HepG2 (cell line): Measurements from ENCODE around the gene MUL1. TPM values are rescaled to one million over a fixed set of nuclear protein-coding genes. Genes with fewer than 3 reads are reported as not detected.

ENCODE experiments used
- AGO2 ChIP-seq: fragments of 200-400 bp; formaldehyde crosslinking; optimal IDR thresholded peaks from 2 replicates; pipeline ENCODE3; 2017; ENCODE audit warnings: mild to moderate bottlenecking, low read depth, low read length, moderate library complexity
- CC2D1A ChIP-seq: sonication (generic); formaldehyde crosslinking; IDR thresholded peaks from 2 replicates; pipeline ENCODE4 v1.8.1; 2023; ENCODE audit warnings: mild to moderate bottlenecking, missing genetic modification reagents
- GLI4 ChIP-seq: sonication (generic); formaldehyde crosslinking; IDR thresholded peaks from 2 replicates; pipeline ENCODE4 v1.5.1; 2020; ENCODE audit warnings: missing genetic modification reagents, mild to moderate bottlenecking, moderate library complexity, borderline replicate concordance
- HOXA5 ChIP-seq: sonication (generic); formaldehyde crosslinking; IDR thresholded peaks from 2 replicates; pipeline ENCODE4 v1.4.0; 2020; ENCODE audit warnings: missing genetic modification reagents
- IRF2 ChIP-seq: IDR thresholded peaks from 2 replicates; pipeline ENCODE4 v1.6.1; 2018; ENCODE audit warnings: missing genetic modification reagents, missing compliant biosample characterization
- KDM1A ChIP-seq: IDR thresholded peaks from 2 replicates; pipeline ENCODE4 v1.6.1; 2016; ENCODE audit warnings: missing compliant biosample characterization
- KLF12 ChIP-seq: sonication (generic); formaldehyde crosslinking; IDR thresholded peaks from 2 replicates; pipeline ENCODE4 v1.4.0; 2020; ENCODE audit warnings: missing genetic modification reagents, borderline replicate concordance
- MTF2 ChIP-seq: sonication (generic); formaldehyde crosslinking; IDR thresholded peaks from 2 replicates; pipeline ENCODE4 v1.5.0; 2020; ENCODE audit warnings: missing genetic modification reagents, borderline replicate concordance
- NPAS2 ChIP-seq: sonication (generic); formaldehyde crosslinking; IDR thresholded peaks from 2 replicates; pipeline ENCODE4 v1.8.0; 2022; ENCODE audit warnings: mild to moderate bottlenecking, missing genetic modification reagents, borderline replicate concordance
- PHF5A ChIP-seq: IDR thresholded peaks from one replicate; pipeline ENCODE4 v1.6.1; 2018; ENCODE audit warnings: low read depth, missing genetic modification reagents; ENCODE audit not compliant: unreplicated experiment
- POLR2A ChIP-seq, 2 experiments: IDR thresholded peaks; 2 replicates each; pipeline ENCODE4 v1.6.1; 2011; ENCODE audit warnings: low read depth in 2 of 2, low read length in 2 of 2, mild to moderate bottlenecking in 1 of 2, moderate library complexity in 1 of 2; ENCODE audit not compliant: insufficient read depth in 1 of 2
- SAFB2 ChIP-seq: sonication (generic); formaldehyde crosslinking; IDR thresholded peaks from 2 replicates; pipeline ENCODE4 v1.5.1; 2020; ENCODE audit warnings: missing genetic modification reagents, low read depth, mild to moderate bottlenecking, borderline replicate concordance
- SOX5 ChIP-seq: IDR thresholded peaks from 2 replicates; pipeline ENCODE4 v1.6.1; 2016; ENCODE audit warnings: borderline replicate concordance
- ZNF343 ChIP-seq: sonication (generic); formaldehyde crosslinking; IDR thresholded peaks from 2 replicates; pipeline ENCODE4 v1.4.0; 2020; ENCODE audit warnings: mild to moderate bottlenecking, missing genetic modification reagents
- polyA plus RNA-seq, 8 experiments: library from polyadenylated mRNA; depleted of rRNA in 3 of 8; stranded (reverse) in 7 of 8; unstranded in 1 of 8; fragments of >200 nt; fragmentation: Illumina TruSeq in 4 of 8; extraction: Trizol in 4 of 8; gene quantifications; 2 replicates each; pipeline versions ENCODE4 v1.2.1 to v1.2.3, GENCODE V29; 2011 to 2016; ENCODE audit warnings: low read depth in 4 of 8, missing spikeins in 1 of 8, mixed read lengths in 1 of 8; ENCODE audit not compliant: insufficient read depth in 1 of 8
- total RNA-seq, 5 experiments: library from RNA; depleted of rRNA; stranded (reverse); fragments of >200 nt; fragmentation: Illumina TruSeq; extraction: Trizol; gene quantifications; 2 replicates each; pipeline ENCODE4 v1.2.3, GENCODE V29; 2016; ENCODE audit warnings: low read depth in 1 of 5
- TF ChIP-seq, protein P1 (sequence below): sonication (generic); formaldehyde crosslinking; conservative IDR thresholded peaks from 2 replicates; pipeline ENCODE4 v1.4.0; 2020; ENCODE audit warnings: mild to moderate bottlenecking, missing genetic modification reagents, moderate library complexity
- TF ChIP-seq, protein P2 (sequence below): sonication (generic); formaldehyde crosslinking; IDR thresholded peaks from 2 replicates; pipeline ENCODE4 v1.4.0; 2020; ENCODE audit warnings: missing genetic modification reagents, borderline replicate concordance
- TF ChIP-seq, protein P3 (sequence below): sonication (generic); formaldehyde crosslinking; IDR thresholded peaks from 2 replicates; pipeline ENCODE4 v1.8.0; 2022; ENCODE audit warnings: missing genetic modification reagents, mild to moderate bottlenecking, inconsistent platforms, borderline replicate concordance
- TF ChIP-seq, protein P4 (sequence below): sonication (generic); formaldehyde crosslinking; IDR thresholded peaks from 2 replicates; pipeline ENCODE4 v1.5.0; 2020; ENCODE audit warnings: mild to moderate bottlenecking, missing genetic modification reagents, moderate library complexity

Gene MUL1
- total and polyA plus RNA-seq, 2 of the 13 experiments (the other 11 are each of a cell fraction or from before 2014, with no cell fraction given): 21.5 to 26.5 TPM

DNA sequence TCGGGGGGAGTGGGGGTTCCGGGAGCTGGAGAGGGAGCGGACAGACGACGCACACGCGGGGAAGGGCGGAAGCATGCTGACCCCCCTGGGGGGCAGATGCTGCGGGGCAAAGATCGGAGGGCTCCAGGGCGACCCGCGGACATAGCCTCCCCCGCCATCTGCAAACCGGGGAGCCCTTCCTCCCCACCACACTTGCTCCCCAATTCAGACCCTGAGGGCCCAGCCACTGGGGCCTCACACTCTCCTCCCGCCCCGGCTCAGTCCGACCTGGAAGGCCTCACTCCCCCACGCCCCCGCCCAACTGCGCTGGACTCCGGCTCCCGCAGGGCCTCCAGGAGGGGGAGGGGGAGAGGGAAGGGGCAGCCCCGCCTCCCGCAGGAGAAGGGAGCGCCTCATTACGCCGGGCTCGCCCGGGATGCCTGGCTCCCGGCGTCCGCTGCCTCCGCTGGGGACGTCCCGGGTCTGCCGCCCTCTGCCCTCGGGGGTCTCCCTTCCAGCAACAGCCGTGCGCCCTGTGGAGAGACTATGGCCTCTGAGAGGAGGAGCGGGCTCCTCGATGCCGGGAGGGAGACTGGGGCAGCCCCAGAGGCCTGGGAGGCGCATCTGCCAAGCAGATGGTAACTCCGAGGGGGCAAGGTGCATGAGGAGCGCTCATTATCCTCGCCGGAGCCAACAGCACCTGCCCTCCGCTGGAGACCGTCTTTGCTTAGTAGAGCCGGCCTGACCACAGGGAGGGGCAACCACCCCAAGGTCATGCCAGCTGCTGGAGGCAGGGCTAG, 21.3 kb downstream of the MUL1 start (continued):
- TF ChIP-seq, protein P1, sequence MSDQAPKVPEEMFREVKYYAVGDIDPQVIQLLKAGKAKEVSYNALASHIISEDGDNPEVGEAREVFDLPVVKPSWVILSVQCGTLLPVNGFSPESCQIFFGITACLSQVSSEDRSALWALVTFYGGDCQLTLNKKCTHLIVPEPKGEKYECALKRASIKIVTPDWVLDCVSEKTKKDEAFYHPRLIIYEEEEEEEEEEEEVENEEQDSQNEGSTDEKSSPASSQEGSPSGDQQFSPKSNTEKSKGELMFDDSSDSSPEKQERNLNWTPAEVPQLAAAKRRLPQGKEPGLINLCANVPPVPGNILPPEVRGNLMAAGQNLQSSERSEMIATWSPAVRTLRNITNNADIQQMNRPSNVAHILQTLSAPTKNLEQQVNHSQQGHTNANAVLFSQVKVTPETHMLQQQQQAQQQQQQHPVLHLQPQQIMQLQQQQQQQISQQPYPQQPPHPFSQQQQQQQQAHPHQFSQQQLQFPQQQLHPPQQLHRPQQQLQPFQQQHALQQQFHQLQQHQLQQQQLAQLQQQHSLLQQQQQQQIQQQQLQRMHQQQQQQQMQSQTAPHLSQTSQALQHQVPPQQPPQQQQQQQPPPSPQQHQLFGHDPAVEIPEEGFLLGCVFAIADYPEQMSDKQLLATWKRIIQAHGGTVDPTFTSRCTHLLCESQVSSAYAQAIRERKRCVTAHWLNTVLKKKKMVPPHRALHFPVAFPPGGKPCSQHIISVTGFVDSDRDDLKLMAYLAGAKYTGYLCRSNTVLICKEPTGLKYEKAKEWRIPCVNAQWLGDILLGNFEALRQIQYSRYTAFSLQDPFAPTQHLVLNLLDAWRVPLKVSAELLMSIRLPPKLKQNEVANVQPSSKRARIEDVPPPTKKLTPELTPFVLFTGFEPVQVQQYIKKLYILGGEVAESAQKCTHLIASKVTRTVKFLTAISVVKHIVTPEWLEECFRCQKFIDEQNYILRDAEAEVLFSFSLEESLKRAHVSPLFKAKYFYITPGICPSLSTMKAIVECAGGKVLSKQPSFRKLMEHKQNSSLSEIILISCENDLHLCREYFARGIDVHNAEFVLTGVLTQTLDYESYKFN (CRISPR knock-in tag): peak; percentile 84
- peak; percentile 84; the same call in 1 of the 2 replicates for TF ChIP-seq KLF12 (CRISPR knock-in tag)
- TF ChIP-seq POLR2A (IDR thresholded peaks at IDR 0.05; ENCODE audit: insufficient read depth in 1 of 2, low read depth in 2 of 2, low read length in 2 of 2): peak in 1 of 2 experiments; percentile 68; a peak in 2 of 4 replicates
- TF ChIP-seq NPAS2 (CRISPR knock-in tag): no peak
- peak; percentile 97 for TF ChIP-seq AGO2
- TF ChIP-seq SAFB2 (CRISPR knock-in tag): no peak; the same call in 1 of the 2 replicates
- TF ChIP-seq, protein P2, sequence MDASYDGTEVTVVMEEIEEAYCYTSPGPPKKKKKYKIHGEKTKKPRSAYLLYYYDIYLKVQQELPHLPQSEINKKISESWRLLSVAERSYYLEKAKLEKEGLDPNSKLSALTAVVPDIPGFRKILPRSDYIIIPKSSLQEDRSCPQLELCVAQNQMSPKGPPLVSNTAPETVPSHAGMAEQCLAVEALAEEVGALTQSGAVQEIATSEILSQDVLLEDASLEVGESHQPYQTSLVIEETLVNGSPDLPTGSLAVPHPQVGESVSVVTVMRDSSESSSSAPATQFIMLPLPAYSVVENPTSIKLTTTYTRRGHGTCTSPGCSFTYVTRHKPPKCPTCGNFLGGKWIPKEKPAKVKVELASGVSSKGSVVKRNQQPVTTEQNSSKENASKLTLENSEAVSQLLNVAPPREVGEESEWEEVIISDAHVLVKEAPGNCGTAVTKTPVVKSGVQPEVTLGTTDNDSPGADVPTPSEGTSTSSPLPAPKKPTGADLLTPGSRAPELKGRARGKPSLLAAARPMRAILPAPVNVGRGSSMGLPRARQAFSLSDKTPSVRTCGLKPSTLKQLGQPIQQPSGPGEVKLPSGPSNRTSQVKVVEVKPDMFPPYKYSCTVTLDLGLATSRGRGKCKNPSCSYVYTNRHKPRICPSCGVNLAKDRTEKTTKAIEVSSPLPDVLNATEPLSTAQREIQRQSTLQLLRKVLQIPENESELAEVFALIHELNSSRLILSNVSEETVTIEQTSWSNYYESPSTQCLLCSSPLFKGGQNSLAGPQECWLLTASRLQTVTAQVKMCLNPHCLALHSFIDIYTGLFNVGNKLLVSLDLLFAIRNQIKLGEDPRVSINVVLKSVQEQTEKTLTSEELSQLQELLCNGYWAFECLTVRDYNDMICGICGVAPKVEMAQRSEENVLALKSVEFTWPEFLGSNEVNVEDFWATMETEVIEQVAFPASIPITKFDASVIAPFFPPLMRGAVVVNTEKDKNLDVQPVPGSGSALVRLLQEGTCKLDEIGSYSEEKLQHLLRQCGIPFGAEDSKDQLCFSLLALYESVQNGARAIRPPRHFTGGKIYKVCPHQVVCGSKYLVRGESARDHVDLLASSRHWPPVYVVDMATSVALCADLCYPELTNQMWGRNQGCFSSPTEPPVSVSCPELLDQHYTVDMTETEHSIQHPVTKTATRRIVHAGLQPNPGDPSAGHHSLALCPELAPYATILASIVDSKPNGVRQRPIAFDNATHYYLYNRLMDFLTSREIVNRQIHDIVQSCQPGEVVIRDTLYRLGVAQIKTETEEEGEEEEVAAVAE (CRISPR knock-in tag): peak; percentile 63; the same call in 1 of the 2 replicates
- 0 out of 2 replicates have a peak, but pooled peaks have one; percentile 32 for TF ChIP-seq ZNF343 (CRISPR knock-in tag)
- TF ChIP-seq CC2D1A (CRISPR knock-in tag): no peak
- peak; percentile 68; the same call in 1 of the 2 replicates for TF ChIP-seq HOXA5 (CRISPR knock-in tag)
- TF ChIP-seq, protein P3, sequence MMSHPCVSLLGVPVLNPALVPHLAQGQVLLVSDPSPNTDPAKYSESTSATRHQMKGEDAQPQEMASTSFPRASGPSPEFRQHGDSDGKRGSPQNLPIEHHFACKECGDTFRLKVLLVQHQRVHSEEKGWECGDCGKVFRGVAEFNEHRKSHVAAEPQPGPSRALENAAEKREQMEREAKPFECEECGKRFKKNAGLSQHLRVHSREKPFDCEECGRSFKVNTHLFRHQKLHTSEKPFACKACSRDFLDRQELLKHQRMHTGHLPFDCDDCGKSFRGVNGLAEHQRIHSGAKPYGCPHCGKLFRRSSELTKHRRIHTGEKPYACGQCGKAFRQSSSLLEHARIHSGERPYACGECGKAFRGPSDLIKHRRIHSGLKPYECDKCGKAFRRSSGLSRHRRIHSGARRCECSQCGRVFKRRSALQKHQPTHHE: no peak
- TF ChIP-seq, protein P4, sequence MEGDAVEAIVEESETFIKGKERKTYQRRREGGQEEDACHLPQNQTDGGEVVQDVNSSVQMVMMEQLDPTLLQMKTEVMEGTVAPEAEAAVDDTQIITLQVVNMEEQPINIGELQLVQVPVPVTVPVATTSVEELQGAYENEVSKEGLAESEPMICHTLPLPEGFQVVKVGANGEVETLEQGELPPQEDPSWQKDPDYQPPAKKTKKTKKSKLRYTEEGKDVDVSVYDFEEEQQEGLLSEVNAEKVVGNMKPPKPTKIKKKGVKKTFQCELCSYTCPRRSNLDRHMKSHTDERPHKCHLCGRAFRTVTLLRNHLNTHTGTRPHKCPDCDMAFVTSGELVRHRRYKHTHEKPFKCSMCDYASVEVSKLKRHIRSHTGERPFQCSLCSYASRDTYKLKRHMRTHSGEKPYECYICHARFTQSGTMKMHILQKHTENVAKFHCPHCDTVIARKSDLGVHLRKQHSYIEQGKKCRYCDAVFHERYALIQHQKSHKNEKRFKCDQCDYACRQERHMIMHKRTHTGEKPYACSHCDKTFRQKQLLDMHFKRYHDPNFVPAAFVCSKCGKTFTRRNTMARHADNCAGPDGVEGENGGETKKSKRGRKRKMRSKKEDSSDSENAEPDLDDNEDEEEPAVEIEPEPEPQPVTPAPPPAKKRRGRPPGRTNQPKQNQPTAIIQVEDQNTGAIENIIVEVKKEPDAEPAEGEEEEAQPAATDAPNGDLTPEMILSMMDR (CRISPR knock-in tag): peak; percentile 23
- TF ChIP-seq PHF5A: no peak
- TF ChIP-seq MTF2 (CRISPR knock-in tag): peak; percentile 58; the same call in 1 of the 2 replicates
- peak; percentile 15; the same call in 1 of the 2 replicates for TF ChIP-seq SOX5
- TF ChIP-seq KDM1A: 0 out of 2 replicates have a peak, but pooled peaks have one; percentile 8
- peak; percentile 70 for TF ChIP-seq IRF2 (CRISPR knock-in tag)
- peak; percentile 64; the same call in 1 of the 2 replicates for TF ChIP-seq GLI4 (CRISPR knock-in tag)
